WTC11 (cell line): ENCODE results near the gene RXRA. TPM values are rescaled to one million over a fixed set of nuclear protein-coding genes. Genes with fewer than 3 reads are reported as not detected.

Experiments used
- ATAC-seq: fragments of 200-7000 bp; cut with Tn5 transposase; 2 replicates; pipeline ENCODE4 v1.10.0; 2021; ENCODE audit warnings: mild to moderate bottlenecking, moderate library complexity
- CTCF ChIA-PET: fragments of 300-600 bp; sonication (Branson Sonifier 250); formaldehyde crosslinking; loops from one replicate; lab custom pipeline; 2021; ENCODE audit warnings: antibody characterized with exemption; lab: Charles Lee
- POLR2A ChIA-PET: fragments of 350-600 bp; sonication (Branson Sonifier 250); formaldehyde crosslinking; loops from one replicate; lab custom pipeline; 2021; ENCODE audit warnings: antibody characterized with exemption; lab: Charles Lee
- DNase-seq: peaks from one replicate; pipeline ENCODE4 v3.0.0; 2021; ENCODE audit warnings: low spot score
- H3K27ac Mint-ChIP-seq: 2 replicates; pipeline ENCODE4 v1.8.0; 2021; ENCODE audit warnings: mixed read lengths
- H3K27me3 Mint-ChIP-seq: 2 replicates; pipeline ENCODE4 v1.8.0; 2021; ENCODE audit warnings: low read depth, mild to moderate bottlenecking, moderate library complexity, mixed read lengths
- H3K36me3 Mint-ChIP-seq: 2 replicates; pipeline ENCODE4 v1.8.0; 2021; ENCODE audit warnings: mixed read lengths
- H3K4me1 Mint-ChIP-seq: 2 replicates; pipeline ENCODE4 v1.8.0; 2022; ENCODE audit warnings: mixed read lengths
- H3K4me3 Mint-ChIP-seq: 2 replicates; pipeline ENCODE4 v1.8.0; 2021; ENCODE audit warnings: mild to moderate bottlenecking, moderate library complexity, mixed read lengths
- H3K9me3 Mint-ChIP-seq: 2 replicates; pipeline ENCODE4 v1.8.0; 2021; ENCODE audit warnings: mixed read lengths
- ESRRA ChIP-seq: sonication (generic); formaldehyde crosslinking; IDR thresholded peaks from 2 replicates; pipeline ENCODE4 v1.8.1; 2022; ENCODE audit warnings: mild to moderate bottlenecking, missing genetic modification reagents, borderline replicate concordance
- FOXJ3 ChIP-seq: sonication (generic); formaldehyde crosslinking; IDR thresholded peaks from 2 replicates; pipeline ENCODE4 v1.9.0; 2021; ENCODE audit warnings: missing genetic modification reagents, mild to moderate bottlenecking, borderline replicate concordance
- GTF2I ChIP-seq: fragments of 250-450 bp; sonication (Bioruptor Pico); conservative IDR thresholded peaks from 2 replicates; pipeline ENCODE4 v1.4.0; 2021; ENCODE audit warnings: mild to moderate bottlenecking
- NR1H2 ChIP-seq: sonication (generic); formaldehyde crosslinking; IDR thresholded peaks from 2 replicates; pipeline ENCODE4 v1.9.0; 2021; ENCODE audit warnings: mild to moderate bottlenecking, moderate library complexity, missing genetic modification reagents
- RELA ChIP-seq: sonication (generic); formaldehyde crosslinking; IDR thresholded peaks from 2 replicates; pipeline ENCODE4 v1.8.1; 2022; ENCODE audit warnings: missing genetic modification reagents, mild to moderate bottlenecking, borderline replicate concordance
- SMAD3 ChIP-seq: sonication (generic); formaldehyde crosslinking; IDR thresholded peaks from 2 replicates; pipeline ENCODE4 v1.8.0; 2022; ENCODE audit warnings: missing genetic modification reagents, mild to moderate bottlenecking, borderline replicate concordance
- TCF7 ChIP-seq: sonication (generic); formaldehyde crosslinking; IDR thresholded peaks from 2 replicates; pipeline ENCODE4 v1.8.0; 2022; ENCODE audit warnings: mild to moderate bottlenecking, low read depth, missing genetic modification reagents, moderate library complexity
- ZNF317 ChIP-seq: sonication (generic); formaldehyde crosslinking; IDR thresholded peaks from 2 replicates; pipeline ENCODE4 v1.8.1; 2023; ENCODE audit warnings: low read depth, mild to moderate bottlenecking, moderate library complexity, missing genetic modification reagents, borderline replicate concordance
- total RNA-seq: library from RNA; stranded (reverse); gene quantifications from 3 replicates; pipeline ENCODE4 v1.2.3, GENCODE V29; 2021
- TF ChIP-seq, protein P1 (sequence below): sonication (generic); formaldehyde crosslinking; IDR thresholded peaks from 2 replicates; pipeline ENCODE4 v1.8.0; 2022; ENCODE audit warnings: mild to moderate bottlenecking, missing genetic modification reagents
- TF ChIP-seq, protein P2 (sequence below): sonication (generic); formaldehyde crosslinking; IDR thresholded peaks from 2 replicates; pipeline ENCODE4 v1.8.0; 2023; ENCODE audit warnings: missing genetic modification reagents, mild to moderate bottlenecking, borderline replicate concordance
- TF ChIP-seq, protein P3 (sequence below): fragments of 250-450 bp; sonication (Bioruptor Pico); IDR thresholded peaks from 2 replicates; pipeline ENCODE4 v1.9.0; 2021; ENCODE audit warnings: mild to moderate bottlenecking
- TF ChIP-seq, protein P4 (sequence below): sonication (generic); formaldehyde crosslinking; IDR thresholded peaks from 2 replicates; pipeline ENCODE4 v1.8.1; 2023; ENCODE audit warnings: mild to moderate bottlenecking, missing genetic modification reagents, borderline replicate concordance
- TF ChIP-seq, protein P5 (sequence below): fragments of 250-450 bp; sonication (Bioruptor Pico); IDR thresholded peaks from 2 replicates; pipeline ENCODE4 v1.9.0; 2021; ENCODE audit warnings: mild to moderate bottlenecking

Gene RXRA
- total RNA-seq, 1 experiment from 2014 or later: 27.5 TPM

DNA sequence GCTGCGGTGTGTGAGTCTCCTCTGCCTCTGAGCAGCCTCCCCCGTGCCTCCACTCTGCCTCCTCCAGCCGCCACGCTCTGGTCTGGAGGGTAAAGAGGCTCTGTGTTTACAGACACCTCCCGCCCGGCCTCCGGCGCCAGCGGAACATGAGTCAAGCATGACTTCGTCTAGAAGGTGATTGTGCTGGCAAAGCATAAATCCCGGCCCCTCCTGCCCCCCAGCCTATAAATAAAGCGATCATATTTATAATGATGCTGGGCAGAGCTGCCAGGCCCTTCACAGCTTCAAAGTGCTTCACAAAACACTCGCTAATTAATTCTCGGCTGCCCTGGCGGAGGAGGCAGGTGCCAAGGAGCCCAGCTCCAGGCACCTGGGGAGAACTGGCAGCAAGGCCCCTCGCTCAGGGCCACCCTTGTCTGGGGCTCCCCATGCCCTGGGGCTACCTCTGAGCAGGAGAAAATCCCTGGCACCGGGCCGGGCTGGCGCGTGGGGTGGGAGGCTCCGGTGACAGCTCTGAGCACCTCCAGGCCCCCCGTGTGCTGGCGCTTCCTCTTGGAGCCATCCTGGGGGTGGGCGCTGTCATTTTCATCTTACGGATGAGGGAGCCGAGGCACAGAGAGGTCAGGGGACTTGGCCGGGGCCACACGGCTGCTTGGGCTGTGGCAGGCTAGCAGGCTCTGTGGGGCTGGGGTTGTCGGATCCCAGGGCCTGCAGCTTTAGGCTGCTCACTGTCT lies 87.8 kb downstream of the RXRA start:
- POLR2A ChIA-PET: no interaction called here
- TF ChIP-seq, protein P1, sequence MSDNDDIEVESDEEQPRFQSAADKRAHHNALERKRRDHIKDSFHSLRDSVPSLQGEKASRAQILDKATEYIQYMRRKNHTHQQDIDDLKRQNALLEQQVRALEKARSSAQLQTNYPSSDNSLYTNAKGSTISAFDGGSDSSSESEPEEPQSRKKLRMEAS (CRISPR knock-in tag): no peak
- TF ChIP-seq, protein P2, sequence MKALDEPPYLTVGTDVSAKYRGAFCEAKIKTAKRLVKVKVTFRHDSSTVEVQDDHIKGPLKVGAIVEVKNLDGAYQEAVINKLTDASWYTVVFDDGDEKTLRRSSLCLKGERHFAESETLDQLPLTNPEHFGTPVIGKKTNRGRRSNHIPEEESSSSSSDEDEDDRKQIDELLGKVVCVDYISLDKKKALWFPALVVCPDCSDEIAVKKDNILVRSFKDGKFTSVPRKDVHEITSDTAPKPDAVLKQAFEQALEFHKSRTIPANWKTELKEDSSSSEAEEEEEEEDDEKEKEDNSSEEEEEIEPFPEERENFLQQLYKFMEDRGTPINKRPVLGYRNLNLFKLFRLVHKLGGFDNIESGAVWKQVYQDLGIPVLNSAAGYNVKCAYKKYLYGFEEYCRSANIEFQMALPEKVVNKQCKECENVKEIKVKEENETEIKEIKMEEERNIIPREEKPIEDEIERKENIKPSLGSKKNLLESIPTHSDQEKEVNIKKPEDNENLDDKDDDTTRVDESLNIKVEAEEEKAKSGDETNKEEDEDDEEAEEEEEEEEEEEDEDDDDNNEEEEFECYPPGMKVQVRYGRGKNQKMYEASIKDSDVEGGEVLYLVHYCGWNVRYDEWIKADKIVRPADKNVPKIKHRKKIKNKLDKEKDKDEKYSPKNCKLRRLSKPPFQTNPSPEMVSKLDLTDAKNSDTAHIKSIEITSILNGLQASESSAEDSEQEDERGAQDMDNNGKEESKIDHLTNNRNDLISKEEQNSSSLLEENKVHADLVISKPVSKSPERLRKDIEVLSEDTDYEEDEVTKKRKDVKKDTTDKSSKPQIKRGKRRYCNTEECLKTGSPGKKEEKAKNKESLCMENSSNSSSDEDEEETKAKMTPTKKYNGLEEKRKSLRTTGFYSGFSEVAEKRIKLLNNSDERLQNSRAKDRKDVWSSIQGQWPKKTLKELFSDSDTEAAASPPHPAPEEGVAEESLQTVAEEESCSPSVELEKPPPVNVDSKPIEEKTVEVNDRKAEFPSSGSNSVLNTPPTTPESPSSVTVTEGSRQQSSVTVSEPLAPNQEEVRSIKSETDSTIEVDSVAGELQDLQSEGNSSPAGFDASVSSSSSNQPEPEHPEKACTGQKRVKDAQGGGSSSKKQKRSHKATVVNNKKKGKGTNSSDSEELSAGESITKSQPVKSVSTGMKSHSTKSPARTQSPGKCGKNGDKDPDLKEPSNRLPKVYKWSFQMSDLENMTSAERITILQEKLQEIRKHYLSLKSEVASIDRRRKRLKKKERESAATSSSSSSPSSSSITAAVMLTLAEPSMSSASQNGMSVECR: no peak
- TF ChIP-seq TCF7 (CRISPR knock-in tag) (no peak), GTF2I (CRISPR knock-in tag) (no peak), ESRRA (no peak), RELA (CRISPR knock-in tag) (no peak), ZNF317 (no peak), NR1H2 (CRISPR knock-in tag) (no peak), SMAD3 (CRISPR knock-in tag) (no peak), FOXJ3 (CRISPR knock-in tag) (no peak)
- TF ChIP-seq, protein P3, sequence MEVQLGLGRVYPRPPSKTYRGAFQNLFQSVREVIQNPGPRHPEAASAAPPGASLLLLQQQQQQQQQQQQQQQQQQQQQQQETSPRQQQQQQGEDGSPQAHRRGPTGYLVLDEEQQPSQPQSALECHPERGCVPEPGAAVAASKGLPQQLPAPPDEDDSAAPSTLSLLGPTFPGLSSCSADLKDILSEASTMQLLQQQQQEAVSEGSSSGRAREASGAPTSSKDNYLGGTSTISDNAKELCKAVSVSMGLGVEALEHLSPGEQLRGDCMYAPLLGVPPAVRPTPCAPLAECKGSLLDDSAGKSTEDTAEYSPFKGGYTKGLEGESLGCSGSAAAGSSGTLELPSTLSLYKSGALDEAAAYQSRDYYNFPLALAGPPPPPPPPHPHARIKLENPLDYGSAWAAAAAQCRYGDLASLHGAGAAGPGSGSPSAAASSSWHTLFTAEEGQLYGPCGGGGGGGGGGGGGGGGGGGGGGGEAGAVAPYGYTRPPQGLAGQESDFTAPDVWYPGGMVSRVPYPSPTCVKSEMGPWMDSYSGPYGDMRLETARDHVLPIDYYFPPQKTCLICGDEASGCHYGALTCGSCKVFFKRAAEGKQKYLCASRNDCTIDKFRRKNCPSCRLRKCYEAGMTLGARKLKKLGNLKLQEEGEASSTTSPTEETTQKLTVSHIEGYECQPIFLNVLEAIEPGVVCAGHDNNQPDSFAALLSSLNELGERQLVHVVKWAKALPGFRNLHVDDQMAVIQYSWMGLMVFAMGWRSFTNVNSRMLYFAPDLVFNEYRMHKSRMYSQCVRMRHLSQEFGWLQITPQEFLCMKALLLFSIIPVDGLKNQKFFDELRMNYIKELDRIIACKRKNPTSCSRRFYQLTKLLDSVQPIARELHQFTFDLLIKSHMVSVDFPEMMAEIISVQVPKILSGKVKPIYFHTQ (CRISPR knock-in tag): no peak
- TF ChIP-seq, protein P4, sequence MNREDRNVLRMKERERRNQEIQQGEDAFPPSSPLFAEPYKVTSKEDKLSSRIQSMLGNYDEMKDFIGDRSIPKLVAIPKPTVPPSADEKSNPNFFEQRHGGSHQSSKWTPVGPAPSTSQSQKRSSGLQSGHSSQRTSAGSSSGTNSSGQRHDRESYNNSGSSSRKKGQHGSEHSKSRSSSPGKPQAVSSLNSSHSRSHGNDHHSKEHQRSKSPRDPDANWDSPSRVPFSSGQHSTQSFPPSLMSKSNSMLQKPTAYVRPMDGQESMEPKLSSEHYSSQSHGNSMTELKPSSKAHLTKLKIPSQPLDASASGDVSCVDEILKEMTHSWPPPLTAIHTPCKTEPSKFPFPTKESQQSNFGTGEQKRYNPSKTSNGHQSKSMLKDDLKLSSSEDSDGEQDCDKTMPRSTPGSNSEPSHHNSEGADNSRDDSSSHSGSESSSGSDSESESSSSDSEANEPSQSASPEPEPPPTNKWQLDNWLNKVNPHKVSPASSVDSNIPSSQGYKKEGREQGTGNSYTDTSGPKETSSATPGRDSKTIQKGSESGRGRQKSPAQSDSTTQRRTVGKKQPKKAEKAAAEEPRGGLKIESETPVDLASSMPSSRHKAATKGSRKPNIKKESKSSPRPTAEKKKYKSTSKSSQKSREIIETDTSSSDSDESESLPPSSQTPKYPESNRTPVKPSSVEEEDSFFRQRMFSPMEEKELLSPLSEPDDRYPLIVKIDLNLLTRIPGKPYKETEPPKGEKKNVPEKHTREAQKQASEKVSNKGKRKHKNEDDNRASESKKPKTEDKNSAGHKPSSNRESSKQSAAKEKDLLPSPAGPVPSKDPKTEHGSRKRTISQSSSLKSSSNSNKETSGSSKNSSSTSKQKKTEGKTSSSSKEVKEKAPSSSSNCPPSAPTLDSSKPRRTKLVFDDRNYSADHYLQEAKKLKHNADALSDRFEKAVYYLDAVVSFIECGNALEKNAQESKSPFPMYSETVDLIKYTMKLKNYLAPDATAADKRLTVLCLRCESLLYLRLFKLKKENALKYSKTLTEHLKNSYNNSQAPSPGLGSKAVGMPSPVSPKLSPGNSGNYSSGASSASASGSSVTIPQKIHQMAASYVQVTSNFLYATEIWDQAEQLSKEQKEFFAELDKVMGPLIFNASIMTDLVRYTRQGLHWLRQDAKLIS (CRISPR knock-in tag): no peak
- TF ChIP-seq, protein P5, sequence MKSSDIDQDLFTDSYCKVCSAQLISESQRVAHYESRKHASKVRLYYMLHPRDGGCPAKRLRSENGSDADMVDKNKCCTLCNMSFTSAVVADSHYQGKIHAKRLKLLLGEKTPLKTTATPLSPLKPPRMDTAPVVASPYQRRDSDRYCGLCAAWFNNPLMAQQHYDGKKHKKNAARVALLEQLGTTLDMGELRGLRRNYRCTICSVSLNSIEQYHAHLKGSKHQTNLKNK (CRISPR knock-in tag): no peak
- TF ChIP-seq, all 79 proteins: peak for 0
- H3K27ac Mint-ChIP-seq: no peak overlapping the region
- H3K36me3 Mint-ChIP-seq: no peaks in the 10 kb centered on the region
- ATAC-seq: no peak
- peaks cover 4% of the 10 kb centered on the region; the same call in 1 of the 2 replicates for H3K4me1 Mint-ChIP-seq
- CTCF ChIA-PET: no interaction called here
- H3K4me3 Mint-ChIP-seq: no peak overlapping the region
- H3K27me3 Mint-ChIP-seq: no peaks in the 10 kb centered on the region
- DNase-seq: no peak
- no peaks in the 10 kb centered on the region for H3K9me3 Mint-ChIP-seq
